Measurements from ENCODE around the gene SFRP2.

- TF ChIP-seq, protein P1, sequence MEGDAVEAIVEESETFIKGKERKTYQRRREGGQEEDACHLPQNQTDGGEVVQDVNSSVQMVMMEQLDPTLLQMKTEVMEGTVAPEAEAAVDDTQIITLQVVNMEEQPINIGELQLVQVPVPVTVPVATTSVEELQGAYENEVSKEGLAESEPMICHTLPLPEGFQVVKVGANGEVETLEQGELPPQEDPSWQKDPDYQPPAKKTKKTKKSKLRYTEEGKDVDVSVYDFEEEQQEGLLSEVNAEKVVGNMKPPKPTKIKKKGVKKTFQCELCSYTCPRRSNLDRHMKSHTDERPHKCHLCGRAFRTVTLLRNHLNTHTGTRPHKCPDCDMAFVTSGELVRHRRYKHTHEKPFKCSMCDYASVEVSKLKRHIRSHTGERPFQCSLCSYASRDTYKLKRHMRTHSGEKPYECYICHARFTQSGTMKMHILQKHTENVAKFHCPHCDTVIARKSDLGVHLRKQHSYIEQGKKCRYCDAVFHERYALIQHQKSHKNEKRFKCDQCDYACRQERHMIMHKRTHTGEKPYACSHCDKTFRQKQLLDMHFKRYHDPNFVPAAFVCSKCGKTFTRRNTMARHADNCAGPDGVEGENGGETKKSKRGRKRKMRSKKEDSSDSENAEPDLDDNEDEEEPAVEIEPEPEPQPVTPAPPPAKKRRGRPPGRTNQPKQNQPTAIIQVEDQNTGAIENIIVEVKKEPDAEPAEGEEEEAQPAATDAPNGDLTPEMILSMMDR (IDR thresholded peaks at IDR 0.05), result no peak
- TF ChIP-seq POLR2A (IDR thresholded peaks at IDR 0.05), result no peak
Observed at GRCh38 chr4:153799694-153800074, 10.8 kb upstream of the SFRP2 start.

Measured in adrenal gland (tissue), 5 donors.